GM15510 (cell line): Measurements from ENCODE around the gene WDR91.

Source experiments
- POLR2A ChIP-seq: IDR thresholded peaks from 3 replicates; pipeline ENCODE4 v1.6.1; 2011; ENCODE audit warnings: borderline replicate concordance; ENCODE audit not compliant: insufficient read length; ENCODE audit errors: extremely low read depth

WDR91 gene

GRCh38 chr7:135211179-135211945 is at the start of gene WDR91:
WDR91 (minus strand) TSS chr7:135211526; CDS start chr7:135211502, 24 bp downstream.
- peak; percentile 92 for TF ChIP-seq POLR2A

GRCh38 chr7:135260470-135260869 is 49.1 kb upstream of the WDR91 start:
- TF ChIP-seq POLR2A = no peak

- TF ChIP-seq POLR2A = no peak
Measured at GRCh38 chr7:135259702-135260101, 48.4 kb upstream of the WDR91 start.

- no peak for TF ChIP-seq POLR2A
Measured at GRCh38 chr7:135258585-135258984, 47.3 kb upstream of the WDR91 start.

- no peak for TF ChIP-seq POLR2A
Measured at GRCh38 chr7:135257790-135258189, 46.5 kb upstream of the WDR91 start.

- TF ChIP-seq POLR2A = no peak
Measured at GRCh38 chr7:135253851-135254771, 42.8 kb upstream of the WDR91 start.

- no peak for TF ChIP-seq POLR2A
Measured at GRCh38 chr7:135251496-135252391, 40.4 kb upstream of the WDR91 start.

GRCh38 chr7:135248546-135248945 is 37.2 kb upstream of the WDR91 start:
- no peak for TF ChIP-seq POLR2A

- no peak for TF ChIP-seq POLR2A
Measured at GRCh38 chr7:135247746-135248471, 36.6 kb upstream of the WDR91 start.

- no peak for TF ChIP-seq POLR2A
Measured at GRCh38 chr7:135246191-135246825, 35.0 kb upstream of the WDR91 start.

GRCh38 chr7:135245226-135246190 is 34.2 kb upstream of the WDR91 start:
- TF ChIP-seq POLR2A = no peak

- TF ChIP-seq POLR2A = no peak
Measured at GRCh38 chr7:135242096-135242684, 30.9 kb upstream of the WDR91 start.
